Cardiac fibroblast (primary cell): ENCODE results near the gene MYH9.

Experiments used
- DNase-seq, 2 donors: peaks; one replicate each; pipeline versions ENCODE4 v3.0.0 to v3.0.0-alpha.2; 2010; ENCODE audit warnings: low read depth in 2 of 2
- H3K4me3 ChIP-seq, 2 donors: replicated peaks in 1 of 2; 1 replicate in 1 of 2; 2 replicates in 1 of 2; pipeline ENCODE4 v1.5.1; 2011; ENCODE audit warnings: low read depth in 2 of 2, low read length in 2 of 2, mild to moderate bottlenecking in 2 of 2, moderate library complexity in 1 of 2
- TF ChIP-seq, protein P1 (sequence below): IDR thresholded peaks from one replicate; pipeline ENCODE4 v1.5.1; 2011; ENCODE audit warnings: low read depth, mild to moderate bottlenecking, low read length, inconsistent platforms

The MYH9 gene

DNA sequence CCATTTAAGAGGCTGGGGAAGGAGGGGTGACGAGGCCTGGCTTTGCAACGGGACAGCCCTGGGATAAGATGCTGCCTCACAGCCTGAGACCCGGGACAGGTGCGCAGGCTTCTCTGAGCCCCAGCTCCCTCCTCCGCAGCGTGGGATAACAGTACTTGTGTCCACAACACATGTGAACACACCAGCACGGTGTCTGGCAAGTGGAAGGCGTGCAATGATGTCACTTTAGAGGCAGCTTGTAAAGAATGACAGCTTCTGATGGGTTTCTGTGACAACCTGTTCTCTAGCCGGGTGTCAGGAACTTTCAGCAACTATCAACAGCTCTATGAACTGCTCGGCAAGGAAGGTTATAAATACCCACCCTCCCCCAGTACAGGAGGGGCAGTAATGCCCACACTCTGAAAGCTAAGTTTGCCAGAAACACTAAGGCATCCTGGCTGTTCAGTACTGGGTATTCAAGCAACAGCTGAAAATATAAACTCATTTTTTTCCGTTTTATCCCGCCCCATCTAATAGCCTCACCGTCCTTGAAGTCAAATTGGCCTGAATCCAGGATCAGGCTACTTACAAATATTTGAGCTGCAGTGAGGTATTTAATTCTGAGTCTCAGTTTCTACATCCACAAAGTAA is 59.7 kb downstream of the MYH9 start:
- TF ChIP-seq, protein P1, sequence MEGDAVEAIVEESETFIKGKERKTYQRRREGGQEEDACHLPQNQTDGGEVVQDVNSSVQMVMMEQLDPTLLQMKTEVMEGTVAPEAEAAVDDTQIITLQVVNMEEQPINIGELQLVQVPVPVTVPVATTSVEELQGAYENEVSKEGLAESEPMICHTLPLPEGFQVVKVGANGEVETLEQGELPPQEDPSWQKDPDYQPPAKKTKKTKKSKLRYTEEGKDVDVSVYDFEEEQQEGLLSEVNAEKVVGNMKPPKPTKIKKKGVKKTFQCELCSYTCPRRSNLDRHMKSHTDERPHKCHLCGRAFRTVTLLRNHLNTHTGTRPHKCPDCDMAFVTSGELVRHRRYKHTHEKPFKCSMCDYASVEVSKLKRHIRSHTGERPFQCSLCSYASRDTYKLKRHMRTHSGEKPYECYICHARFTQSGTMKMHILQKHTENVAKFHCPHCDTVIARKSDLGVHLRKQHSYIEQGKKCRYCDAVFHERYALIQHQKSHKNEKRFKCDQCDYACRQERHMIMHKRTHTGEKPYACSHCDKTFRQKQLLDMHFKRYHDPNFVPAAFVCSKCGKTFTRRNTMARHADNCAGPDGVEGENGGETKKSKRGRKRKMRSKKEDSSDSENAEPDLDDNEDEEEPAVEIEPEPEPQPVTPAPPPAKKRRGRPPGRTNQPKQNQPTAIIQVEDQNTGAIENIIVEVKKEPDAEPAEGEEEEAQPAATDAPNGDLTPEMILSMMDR = no peak
- H3K4me3 ChIP-seq = no peak overlapping the region
- peak; percentile 71 to 80 for DNase-seq

DNA sequence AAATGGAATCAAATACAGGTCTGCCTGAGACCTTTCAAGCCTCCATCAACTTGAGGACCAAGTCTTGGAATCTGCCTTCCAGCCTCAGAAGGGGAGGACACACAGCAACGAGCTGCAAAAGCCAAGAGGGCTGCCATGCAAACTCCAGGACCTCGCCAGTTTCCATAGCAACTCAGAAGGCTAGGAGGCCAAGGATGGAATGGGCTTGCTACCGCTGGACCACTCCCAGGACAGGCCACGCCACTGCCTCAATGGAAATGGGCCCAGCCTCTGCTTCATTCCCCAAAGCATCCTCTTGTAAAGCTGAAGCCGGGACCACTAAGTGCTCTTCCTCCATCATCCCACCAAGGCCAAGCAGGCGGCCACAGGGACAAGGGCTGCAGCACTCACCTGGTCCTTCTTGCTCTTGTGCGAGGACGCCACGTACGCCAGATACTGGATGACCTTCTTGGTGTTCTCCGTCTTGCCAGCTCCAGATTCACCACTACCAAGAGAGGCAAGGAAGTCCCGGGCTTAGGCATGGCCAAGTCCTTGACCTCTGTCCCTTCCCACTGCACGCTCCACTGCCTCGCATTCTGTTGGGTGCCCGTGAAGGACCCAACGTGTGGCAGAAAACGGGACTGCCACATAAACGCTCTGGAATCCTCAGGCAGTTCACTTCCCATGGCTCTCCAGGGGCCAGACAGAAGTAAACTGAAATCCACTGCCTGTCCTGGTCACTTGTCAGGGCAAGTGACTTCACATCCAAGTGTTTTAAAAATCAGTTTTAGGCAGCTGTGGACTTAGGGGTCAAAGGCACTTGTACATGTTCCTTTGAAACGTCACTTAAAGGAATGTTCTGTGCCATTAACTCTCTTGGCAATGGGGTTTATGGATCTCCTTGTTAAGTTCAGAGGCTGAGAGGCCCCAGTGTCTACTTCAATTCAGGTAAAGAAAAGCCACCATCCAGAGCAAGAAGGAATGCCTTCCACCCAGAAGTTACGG is 61.3 kb downstream of the MYH9 start:
- peak in 1 of 2 donors; percentile 29 for DNase-seq

DNA sequence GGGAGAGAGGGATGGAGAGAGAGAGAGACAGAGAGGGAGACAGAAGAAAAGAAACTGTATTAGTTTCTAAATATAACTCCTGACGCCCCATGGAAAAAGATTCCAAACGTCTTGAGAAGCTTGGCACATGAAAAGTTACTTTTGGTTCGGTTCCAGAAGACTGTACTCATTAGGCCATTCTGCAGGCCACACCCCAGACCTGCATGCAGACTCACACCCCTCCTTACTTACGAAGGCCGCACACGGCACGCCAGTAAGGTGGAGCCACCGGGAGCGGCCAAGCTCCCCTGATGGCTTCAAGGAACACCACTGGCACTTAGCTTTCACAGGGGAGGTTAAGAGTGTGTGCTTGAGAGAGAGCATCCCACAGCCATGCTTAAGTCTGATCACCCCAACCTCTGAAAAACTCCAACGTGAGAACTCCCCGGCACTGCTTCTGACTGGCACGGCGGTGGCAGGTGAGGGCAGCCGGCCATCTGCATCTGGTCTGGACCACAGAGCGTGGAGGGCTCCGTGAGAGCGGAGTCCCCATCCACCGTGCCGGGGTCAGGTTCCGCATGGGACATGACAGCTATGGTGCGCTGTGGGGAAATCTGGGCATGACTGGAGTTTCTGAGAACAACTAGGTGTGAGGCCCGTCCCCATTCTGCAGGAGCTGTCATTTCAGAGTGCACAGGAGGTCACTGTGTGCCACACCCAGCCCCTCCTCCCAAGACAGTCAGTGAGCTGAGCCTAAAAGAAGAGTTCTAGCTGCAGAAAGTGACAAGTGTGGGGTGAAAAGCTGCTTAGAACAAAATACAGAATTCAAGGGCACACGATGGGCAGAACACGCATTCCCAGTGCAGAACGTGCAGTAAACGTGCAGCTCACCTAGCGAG is 62.4 kb downstream of the MYH9 start:
- DNase-seq = peak; percentile 97 to 98
- no peak overlapping the region for H3K4me3 ChIP-seq
- TF ChIP-seq, protein P1 = no peak

More for the DNA sequence above, 61.3 kb downstream of the MYH9 start:
- H3K4me3 ChIP-seq = no peak overlapping the region
- TF ChIP-seq, protein P1 = no peak

DNA sequence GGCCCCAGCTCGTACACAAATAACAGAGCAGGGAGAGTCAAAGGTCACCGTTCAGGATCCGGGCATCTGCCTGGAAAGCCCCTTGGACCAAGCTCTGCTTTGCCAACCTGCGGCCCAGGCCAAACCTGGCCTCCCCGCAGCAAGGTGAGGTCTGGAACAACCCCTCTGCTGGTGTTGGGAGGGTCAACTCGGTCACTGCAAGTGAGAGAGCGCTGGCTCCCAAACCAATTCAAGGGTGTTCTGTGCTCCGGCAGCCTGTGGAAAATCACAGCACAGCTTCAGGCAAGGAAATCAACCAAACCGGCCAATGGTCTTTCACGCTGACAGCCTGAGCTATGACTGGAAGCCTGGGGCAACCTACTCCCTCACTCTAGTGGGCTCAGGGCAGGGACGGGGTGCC is 63.4 kb downstream of the MYH9 start:
- DNase-seq = peak; percentile 14 to 33
- TF ChIP-seq, protein P1 = no peak
- H3K4me3 ChIP-seq = no peak overlapping the region

DNA sequence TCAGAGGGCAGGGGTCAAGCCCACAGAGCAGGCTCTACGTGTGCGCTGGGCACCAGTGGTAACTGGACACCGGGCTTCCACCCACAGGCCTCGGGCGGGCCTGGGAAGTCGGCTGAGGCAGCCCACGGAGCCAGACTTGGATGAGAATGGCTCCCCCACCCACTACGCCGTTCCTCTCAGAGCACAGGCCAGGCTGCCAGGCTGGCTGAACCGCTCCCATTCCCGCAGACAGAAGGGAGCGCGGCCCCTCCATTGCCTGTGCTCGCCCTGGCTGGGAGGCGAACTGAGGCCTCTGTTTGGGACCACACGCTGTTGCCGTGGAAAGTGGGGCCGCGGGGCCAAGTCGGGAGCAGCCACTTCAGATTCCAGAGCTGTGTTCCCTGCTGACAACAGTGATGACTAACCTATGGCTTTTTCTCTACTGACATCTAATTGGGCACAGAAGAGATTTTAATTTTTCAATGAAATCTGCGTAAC is 63.9 kb downstream of the MYH9 start:
- DNase-seq = peak; percentile 52 to 59
- TF ChIP-seq, protein P1 = no peak
- no peak overlapping the region for H3K4me3 ChIP-seq

DNA sequence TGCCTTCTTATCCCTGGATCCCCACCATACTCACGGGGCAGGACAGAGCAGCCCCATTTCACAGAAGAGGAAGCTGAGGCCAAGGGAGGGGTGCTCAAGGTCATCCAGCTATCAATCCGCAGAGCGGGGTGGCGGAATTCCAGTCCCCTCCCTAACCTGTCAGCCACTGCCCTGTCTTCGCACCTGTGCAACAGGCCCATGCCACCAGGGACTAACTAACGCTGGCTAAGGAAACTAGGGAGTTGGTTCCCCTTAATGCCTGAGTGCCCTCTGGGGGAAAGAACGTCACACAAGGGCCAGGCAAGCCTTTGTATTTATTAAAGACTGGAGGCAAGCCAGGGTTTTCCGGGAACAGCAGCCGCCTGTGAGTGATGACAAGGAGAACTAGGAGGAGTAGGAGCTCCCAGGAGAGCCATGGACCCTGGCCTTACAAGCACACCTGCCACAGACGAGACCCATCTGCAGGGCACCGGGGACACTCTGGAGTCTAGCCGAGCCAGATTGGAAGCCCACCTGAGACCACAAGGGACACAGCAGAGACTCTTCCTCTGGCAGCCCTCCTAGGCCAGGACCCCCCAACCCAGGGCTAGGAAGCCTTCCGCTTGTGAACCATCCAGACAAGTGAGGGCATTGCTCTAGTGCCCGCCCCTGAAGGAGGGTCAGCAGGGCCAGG is 64.4 kb downstream of the MYH9 start:
- no peak overlapping the region for H3K4me3 ChIP-seq
- TF ChIP-seq, protein P1 = no peak
- peak; percentile 87 to 95 for DNase-seq
